ENCODE data around the gene NPR2.

NPR2 gene

DNA sequence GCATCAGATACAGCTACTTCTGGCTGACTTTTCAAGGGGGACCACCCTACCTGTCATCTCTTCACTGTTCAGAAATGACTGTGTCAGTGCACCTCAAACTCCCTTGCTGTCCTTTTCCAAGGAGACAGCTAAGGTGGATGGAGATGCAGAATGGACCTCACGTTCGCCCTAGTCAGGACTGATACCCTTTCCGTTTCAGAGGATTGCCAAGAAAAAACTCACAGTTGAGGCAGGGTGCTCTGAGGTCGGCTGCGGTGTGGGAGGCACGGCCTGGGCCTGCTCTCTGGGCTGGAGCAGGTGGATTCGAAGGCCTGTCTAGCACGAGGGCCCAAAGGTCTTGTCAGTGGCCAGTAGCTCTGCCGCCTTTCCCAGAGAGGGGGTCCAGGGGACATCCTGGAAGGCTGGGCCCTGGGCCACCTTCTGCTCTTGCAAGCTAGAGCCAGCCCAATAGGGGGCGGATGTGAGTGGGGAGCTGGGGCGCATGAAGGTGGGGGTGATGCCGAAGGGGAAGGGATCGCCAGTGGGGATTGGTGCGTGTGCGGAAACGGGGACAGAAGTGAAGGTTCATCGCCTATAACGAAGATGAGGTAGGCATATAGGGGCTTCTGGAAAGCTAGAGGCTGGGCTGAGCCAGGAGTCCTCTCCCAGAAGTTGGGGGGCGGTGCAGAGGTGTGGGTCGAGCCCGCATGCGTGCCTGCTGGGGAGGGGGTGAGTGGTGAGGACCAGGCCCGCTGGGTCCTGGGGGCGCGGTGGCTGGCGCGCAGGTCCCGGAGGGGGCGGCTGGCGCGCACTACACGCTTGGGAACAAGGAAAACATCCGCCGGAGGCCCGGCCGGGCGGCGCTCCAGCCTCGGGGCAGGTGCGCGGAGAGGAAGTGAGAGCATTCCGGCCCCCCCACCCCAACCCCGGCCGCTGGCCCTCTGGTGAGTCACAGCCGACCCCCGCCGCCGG is 34.8 kb upstream of the NPR2 start:
- Mint-ChIP-seq H3K36me3 (peaks cover 8% of the 10 kb centered on the region), H3K27ac (peak overlapping the region; percentile 91), H3K9me3 (ENCODE audit: low read depth) (no peaks in the 10 kb centered on the region), H3K27me3 (no peaks in the 10 kb centered on the region), H3K4me3 (peak overlapping the region; percentile 96), H3K4me1 (ENCODE audit: low read depth) (peaks cover 51% of the 10 kb centered on the region)

DNA sequence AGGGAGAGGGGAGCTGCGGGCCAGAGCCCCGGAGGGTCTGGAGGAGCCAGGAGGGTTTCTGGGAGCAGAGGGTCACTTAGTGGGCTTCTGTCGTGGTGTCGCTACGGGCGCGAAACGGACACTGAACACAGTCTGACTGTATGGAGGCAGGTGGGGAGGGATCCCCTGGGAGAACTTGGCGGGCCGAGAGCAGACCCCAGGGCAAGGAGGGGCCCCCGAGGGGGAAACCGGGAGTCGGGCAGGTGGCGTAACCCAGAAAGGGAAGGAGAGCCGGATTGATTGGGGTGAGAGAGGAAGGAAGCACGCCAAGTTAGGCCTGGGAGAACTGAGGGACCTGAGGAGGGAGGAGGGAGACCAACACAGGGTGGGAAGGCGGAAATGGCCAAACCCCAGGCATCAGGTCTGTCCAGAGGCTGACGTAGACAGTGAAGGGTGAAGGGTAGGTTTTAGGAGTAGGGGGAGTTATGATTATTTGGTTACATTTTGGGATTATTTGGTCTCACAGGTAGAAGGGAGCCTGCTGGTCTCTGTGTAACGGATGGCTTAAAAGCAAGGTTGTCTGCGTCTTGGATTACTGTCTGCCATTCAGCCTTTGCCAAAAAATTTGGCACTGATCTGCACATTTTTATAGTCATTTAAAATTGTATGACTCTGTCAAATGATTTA is 34.0 kb upstream of the NPR2 start:
- H3K36me3 Mint-ChIP-seq, result peaks cover 6% of the 10 kb centered on the region
- no peaks in the 10 kb centered on the region for H3K27me3 Mint-ChIP-seq
- peaks cover 55% of the 10 kb centered on the region for H3K4me1 Mint-ChIP-seq (ENCODE audit: low read depth)
- H3K27ac Mint-ChIP-seq, result peak overlapping the region; percentile 89
- peak overlapping the region; percentile 96 for H3K4me3 Mint-ChIP-seq
- H3K9me3 Mint-ChIP-seq (ENCODE audit: low read depth), result no peaks in the 10 kb centered on the region

DNA sequence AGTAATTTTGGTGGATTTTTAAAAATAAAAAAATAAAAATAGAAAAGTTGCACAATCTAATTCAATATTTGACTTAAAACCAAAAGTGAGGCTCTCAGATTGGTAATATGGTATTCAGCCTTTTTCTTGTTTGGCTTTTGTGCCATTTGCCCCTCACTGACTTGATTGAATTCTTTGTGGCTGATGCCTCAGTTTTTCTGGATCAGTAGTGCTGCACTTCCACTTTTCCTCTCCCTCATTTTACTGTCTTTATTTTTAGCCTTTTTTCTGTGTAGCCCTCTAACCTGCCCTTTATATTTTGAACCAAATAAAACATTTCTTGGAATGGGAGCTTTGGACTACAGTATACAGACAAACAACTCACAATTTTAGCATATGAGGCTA is 33.5 kb upstream of the NPR2 start:
- Mint-ChIP-seq H3K4me1 (ENCODE audit: low read depth) (peaks cover 57% of the 10 kb centered on the region), H3K27ac (peak overlapping the region; percentile 75), H3K36me3 (peaks cover 3% of the 10 kb centered on the region), H3K4me3 (peak overlapping the region; percentile 96), H3K9me3 (ENCODE audit: low read depth) (no peaks in the 10 kb centered on the region), H3K27me3 (no peaks in the 10 kb centered on the region)

DNA sequence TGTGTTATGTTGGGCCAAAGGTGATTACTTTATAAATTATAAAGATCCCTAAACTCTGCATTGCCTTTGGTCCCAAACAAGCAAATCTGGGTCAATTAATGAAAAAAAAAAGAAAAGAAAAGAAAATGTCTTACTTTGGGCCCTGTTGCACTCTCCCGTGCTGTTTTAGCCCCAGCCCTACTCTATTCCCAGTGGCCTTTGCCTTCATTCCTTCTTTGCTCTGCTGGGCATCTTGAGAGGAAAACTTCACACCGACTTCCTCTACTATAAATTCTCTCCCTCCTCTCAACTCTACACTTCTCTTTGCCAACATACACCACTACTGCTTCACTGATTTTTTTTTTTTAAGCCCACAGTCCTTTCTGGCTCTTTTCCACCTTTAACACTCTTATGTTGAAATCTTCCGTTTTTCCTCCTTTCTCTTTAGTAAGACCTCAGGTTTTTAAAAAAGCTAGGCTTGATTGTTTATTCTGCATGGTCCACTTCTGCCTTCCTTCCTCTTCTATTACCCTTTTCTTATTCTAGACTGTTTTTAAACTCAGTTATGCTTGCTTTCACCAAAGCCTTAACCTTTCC is 32.8 kb upstream of the NPR2 start:
- Mint-ChIP-seq H3K27me3 (no peaks in the 10 kb centered on the region), H3K4me3 (peak overlapping the region; percentile 96), H3K4me1 (ENCODE audit: low read depth) (peaks cover 57% of the 10 kb centered on the region), H3K9me3 (ENCODE audit: low read depth) (no peaks in the 10 kb centered on the region), H3K27ac (peak overlapping the region; percentile 46), H3K36me3 (peaks cover under 1% of the 10 kb centered on the region)

DNA sequence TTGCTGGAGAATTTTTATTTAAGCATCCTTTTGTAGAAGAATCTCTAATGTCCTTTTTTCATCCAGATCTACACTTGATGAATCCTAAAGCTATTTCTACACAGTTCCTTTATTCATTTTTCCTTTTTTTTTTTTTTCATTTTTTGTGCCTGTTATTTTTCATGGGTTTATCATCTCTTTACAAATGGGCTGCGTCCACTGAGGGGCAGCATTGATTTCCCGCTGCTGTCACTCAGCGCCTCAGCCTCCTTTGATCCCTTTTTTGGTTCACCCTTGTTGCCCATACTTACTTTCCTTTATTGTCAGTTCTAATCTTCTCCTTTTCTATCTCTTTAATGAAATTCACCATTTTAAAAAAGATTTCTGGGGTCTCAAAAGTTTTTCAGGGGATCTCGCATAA is 31.6 kb upstream of the NPR2 start:
- Mint-ChIP-seq H3K27me3 (no peaks in the 10 kb centered on the region), H3K4me1 (ENCODE audit: low read depth) (peaks cover 57% of the 10 kb centered on the region), H3K27ac (no peak overlapping the region), H3K36me3 (no peaks in the 10 kb centered on the region), H3K4me3 (no peak overlapping the region), H3K9me3 (ENCODE audit: low read depth) (no peaks in the 10 kb centered on the region)

DNA sequence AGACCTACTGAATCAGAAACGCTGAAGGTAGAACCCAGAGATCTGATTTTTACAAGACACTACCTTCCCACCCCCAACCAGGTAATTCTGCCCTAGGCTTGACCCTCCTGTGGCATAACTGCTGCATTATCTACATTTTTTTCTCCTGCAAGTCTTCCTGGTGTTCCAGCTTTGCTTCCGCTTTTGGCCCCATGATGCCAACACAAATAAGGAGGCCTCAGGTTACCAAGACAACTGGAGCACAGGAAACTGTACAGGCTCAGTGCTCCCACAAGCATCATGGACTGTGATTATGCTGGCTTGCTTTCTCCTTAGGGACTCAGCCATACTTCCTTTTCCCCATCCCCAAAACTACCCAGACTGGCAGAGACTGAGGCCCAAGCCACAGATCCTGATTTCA is 30.7 kb upstream of the NPR2 start:
- Mint-ChIP-seq H3K27ac (no peak overlapping the region), H3K27me3 (no peaks in the 10 kb centered on the region), H3K4me3 (no peak overlapping the region), H3K4me1 (ENCODE audit: low read depth) (peaks cover 51% of the 10 kb centered on the region), H3K36me3 (no peaks in the 10 kb centered on the region), H3K9me3 (ENCODE audit: low read depth) (no peaks in the 10 kb centered on the region)

DNA sequence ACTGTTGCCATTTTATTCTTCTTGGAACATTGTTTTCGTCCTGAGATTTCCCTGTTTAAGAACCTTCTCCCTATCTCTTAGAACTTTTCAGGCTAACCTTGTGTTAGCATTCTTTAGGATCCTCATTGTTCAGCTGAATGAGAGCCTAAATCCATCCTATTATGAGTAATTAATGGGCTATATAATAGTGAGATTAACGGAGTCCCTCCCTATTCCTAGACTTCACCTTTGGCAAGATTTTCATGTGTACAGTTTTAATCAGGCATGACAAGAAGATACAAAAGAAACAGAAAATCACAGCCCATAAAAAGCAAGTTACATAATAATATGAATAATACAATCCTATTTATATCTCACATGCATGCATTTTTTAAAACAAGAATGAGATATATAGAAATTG is 28.2 kb upstream of the NPR2 start:
- H3K27ac Mint-ChIP-seq, result no peak overlapping the region
- H3K27me3 Mint-ChIP-seq, result no peaks in the 10 kb centered on the region
- no peak overlapping the region for H3K4me3 Mint-ChIP-seq
- H3K36me3 Mint-ChIP-seq, result no peaks in the 10 kb centered on the region
- peaks cover 42% of the 10 kb centered on the region for H3K4me1 Mint-ChIP-seq (ENCODE audit: low read depth)
- H3K9me3 Mint-ChIP-seq (ENCODE audit: low read depth), result no peaks in the 10 kb centered on the region

DNA sequence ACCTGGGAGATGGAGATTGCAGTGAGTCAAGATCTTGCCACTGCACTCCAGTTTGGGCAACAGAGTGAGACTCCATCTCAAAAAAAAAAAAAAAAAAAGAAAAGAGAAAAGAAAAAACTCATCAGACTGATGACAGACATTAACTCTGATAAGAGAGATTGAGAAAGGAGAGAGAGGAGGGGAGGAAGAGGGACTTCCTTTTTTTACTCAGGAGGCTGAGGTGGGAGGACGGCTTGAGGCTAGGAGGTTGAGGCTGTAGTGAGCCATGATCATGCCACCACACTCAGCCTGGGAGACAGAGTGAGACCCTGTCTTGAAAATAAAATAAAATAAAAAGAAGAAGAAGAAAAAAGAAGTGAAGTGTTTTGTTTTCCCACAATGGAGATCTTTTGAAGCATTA is 27.6 kb upstream of the NPR2 start:
- Mint-ChIP-seq H3K9me3 (ENCODE audit: low read depth) (no peaks in the 10 kb centered on the region), H3K4me1 (ENCODE audit: low read depth) (peaks cover 36% of the 10 kb centered on the region), H3K27me3 (no peaks in the 10 kb centered on the region), H3K27ac (no peak overlapping the region), H3K4me3 (no peak overlapping the region), H3K36me3 (no peaks in the 10 kb centered on the region)

DNA sequence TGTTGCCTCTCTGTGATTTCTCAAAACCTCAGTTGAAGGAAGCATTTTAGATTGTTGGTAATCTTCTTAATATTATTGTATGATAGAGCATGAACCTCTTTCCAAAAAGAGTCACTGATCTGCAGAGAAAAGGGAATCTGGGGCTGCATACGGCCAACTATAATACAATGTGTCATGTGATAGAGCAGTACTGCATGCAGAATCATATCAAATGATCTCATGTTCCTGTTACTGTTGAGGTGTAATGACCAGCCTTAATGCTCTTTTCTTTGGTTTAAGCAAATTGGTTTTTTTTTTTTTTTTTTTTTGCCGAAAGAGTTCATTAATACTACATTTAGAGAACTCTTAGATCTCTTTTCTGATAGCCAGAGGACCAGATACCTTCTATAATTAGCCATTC is 24.4 kb upstream of the NPR2 start:
- Mint-ChIP-seq H3K4me1 (ENCODE audit: low read depth) (peaks cover 14% of the 10 kb centered on the region), H3K9me3 (ENCODE audit: low read depth) (no peaks in the 10 kb centered on the region), H3K27me3 (no peaks in the 10 kb centered on the region), H3K4me3 (no peak overlapping the region), H3K27ac (no peak overlapping the region), H3K36me3 (no peaks in the 10 kb centered on the region)

DNA sequence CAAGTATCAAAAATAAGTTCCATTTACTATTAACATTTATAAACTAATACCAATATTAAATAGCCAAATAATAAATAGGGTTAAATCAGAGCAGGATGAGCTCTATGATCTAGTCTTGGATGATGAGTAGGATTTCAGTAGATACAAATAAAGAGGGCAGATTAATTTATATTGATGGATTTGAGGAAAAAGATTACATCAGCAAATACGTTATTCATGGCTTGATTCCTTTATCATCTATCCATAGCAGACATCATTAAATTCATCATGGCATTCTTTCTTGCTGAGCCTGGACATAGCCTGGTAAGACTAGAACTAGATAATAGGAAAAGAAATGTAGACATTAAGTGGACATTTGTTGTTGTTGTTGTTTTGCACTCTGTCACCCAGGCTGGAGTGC is 23.9 kb upstream of the NPR2 start:
- Mint-ChIP-seq H3K36me3 (no peaks in the 10 kb centered on the region), H3K9me3 (ENCODE audit: low read depth) (no peaks in the 10 kb centered on the region), H3K4me3 (no peak overlapping the region), H3K4me1 (ENCODE audit: low read depth) (peaks cover 12% of the 10 kb centered on the region), H3K27me3 (no peaks in the 10 kb centered on the region), H3K27ac (no peak overlapping the region)

DNA sequence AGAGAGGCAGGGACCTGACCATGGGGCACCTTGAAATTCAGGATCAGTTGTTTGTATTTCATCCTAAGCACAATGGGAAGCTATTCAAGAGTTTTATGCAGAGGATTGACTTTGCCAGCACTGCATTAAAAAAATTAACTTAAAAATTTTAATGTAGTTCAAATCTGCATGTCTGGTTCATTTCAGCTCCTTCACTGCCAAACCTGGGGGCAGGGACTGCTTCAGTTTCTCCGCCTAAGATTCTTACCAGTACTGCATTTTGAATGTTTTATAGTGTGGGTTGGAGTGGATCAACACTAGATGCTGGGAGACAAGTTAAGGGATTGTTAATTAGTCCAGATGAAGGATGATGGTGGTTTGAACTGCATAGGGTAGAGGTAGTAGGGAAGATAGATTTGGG is 21.6 kb upstream of the NPR2 start:
- Mint-ChIP-seq H3K27ac (no peak overlapping the region), H3K27me3 (no peaks in the 10 kb centered on the region), H3K4me1 (ENCODE audit: low read depth) (peaks cover 9% of the 10 kb centered on the region), H3K36me3 (no peaks in the 10 kb centered on the region), H3K4me3 (no peak overlapping the region), H3K9me3 (ENCODE audit: low read depth) (no peaks in the 10 kb centered on the region)

DNA sequence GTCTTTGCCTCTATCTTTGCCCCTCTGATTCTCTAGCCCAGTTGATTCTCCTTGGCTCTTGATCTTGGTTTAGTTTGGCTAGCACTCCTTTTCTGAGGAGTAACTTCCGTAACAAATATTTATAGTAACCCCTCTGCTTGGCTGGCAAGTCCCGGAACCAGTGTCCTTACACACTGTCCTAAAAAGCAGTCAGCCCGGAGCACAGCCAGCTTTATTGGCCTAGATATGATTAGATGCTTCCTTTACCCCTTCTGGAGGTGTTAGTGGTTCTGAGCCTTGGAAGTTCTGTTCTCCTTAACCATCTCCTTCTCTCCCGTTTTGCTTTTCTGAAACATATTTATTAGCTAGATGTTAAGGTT is 20.3 kb upstream of the NPR2 start:
- Mint-ChIP-seq H3K27me3 (no peaks in the 10 kb centered on the region), H3K4me1 (ENCODE audit: low read depth) (peaks cover 9% of the 10 kb centered on the region), H3K9me3 (ENCODE audit: low read depth) (no peaks in the 10 kb centered on the region), H3K27ac (no peak overlapping the region), H3K4me3 (no peak overlapping the region), H3K36me3 (no peaks in the 10 kb centered on the region)

DNA sequence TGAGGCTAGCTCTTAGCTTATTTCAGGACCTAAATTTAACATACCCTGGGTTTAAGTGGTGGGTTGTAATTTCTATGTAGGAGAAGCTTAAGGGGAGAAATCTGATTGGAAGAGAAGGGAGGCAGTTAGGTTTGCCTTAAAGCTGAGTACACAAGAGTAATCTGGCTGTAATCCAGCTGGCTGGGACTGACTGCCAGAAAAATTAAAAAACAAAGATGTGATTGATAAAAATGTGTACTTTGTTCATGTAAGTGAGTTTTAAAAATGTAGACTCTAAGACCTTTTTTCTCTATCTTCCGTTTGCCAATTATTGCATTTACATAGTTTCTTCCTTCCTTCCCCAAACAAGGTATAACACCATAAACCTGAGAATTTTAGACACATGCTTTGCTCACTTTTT is 19.9 kb upstream of the NPR2 start:
- H3K27me3 Mint-ChIP-seq, result no peaks in the 10 kb centered on the region
- no peak overlapping the region for H3K4me3 Mint-ChIP-seq
- H3K4me1 Mint-ChIP-seq (ENCODE audit: low read depth), result peaks cover 4% of the 10 kb centered on the region
- H3K9me3 Mint-ChIP-seq (ENCODE audit: low read depth), result no peaks in the 10 kb centered on the region
- no peaks in the 10 kb centered on the region for H3K36me3 Mint-ChIP-seq
- H3K27ac Mint-ChIP-seq, result no peak overlapping the region

DNA sequence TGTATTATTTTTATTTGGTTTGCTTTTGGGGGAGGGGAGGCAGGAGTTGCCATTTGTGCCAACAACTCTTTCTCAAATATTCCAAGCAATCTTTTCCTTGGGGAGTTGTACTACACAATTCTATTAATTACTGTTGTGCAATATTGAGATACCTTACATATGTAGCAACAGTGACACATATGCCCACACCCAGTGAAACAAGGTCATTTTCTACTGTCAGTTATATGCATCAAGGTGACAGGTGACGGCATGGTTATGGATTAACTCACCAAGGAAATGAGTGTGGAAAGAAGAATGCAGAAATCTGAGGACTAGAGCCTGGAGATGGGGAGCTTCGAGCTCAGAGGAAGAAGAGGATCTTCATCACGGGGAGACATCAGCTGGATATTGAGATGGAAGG is 19.4 kb upstream of the NPR2 start:
- no peaks in the 10 kb centered on the region for H3K36me3 Mint-ChIP-seq
- no peak overlapping the region for H3K27ac Mint-ChIP-seq
- no peaks in the 10 kb centered on the region for H3K9me3 Mint-ChIP-seq (ENCODE audit: low read depth)
- peaks cover 2% of the 10 kb centered on the region for H3K4me1 Mint-ChIP-seq (ENCODE audit: low read depth)
- H3K27me3 Mint-ChIP-seq, result no peaks in the 10 kb centered on the region
- H3K4me3 Mint-ChIP-seq, result no peak overlapping the region

DNA sequence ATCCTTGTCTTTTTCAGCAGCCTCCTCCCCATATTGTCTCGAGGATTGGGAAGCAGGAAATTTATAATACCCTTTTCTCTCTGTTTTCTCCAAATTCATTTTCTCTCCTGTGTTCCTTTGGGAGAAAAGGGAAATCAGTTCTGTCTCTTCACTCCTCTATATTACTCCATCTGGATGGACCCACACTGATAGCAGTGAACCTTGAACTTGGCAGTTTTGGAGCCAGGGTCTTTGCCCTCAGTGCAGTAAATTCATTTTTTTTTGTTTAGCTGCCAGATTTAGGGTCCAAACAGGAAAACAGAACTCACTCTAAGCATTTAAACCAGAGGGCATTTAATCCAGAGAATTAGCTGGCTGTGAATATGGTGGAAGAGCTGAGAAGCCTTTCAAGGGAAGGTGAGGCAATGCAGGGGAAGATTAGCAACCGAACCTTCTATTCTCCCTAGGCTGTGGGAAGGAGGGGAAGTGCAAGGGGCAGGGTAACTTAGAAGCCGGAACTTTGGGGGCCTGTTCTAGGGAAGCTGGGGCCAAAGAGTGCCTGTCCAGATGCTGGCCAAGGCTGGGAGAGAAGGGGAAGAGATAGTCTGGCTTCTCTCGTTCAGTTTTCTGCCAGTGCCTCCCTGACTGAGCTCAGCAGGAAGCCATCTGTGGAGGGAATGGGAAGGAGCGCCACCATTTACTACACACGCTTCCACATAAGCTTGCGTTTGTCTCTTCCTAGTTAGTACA is 16.3 kb upstream of the NPR2 start:
- no peaks in the 10 kb centered on the region for H3K27me3 Mint-ChIP-seq
- no peaks in the 10 kb centered on the region for H3K4me1 Mint-ChIP-seq (ENCODE audit: low read depth)
- H3K9me3 Mint-ChIP-seq (ENCODE audit: low read depth), result no peaks in the 10 kb centered on the region
- H3K27ac Mint-ChIP-seq, result peak overlapping the region; percentile 28
- H3K36me3 Mint-ChIP-seq, result peaks cover 3% of the 10 kb centered on the region
- no peak overlapping the region for H3K4me3 Mint-ChIP-seq
